ENCODE results near the gene GPR35.

Gene GPR35

DNA sequence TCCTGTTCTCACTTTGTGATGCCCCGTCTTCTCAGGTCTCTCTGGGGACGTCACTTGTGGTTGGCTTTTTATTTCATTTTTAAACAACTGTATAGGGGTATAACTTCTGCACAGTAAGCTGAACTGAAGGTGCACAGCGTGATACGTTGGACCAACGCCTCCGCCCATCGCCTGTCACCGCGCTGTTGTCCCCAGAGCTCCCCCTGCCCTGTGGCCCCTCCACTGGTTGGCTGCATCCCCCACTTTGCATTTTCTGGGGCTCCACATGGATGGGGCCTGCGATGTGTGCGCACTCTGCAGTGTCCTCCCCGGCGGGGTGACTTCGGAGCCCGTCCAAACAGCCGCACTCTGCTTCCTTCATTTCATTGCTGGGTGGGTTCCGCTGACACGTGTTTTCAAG, 14.3 kb downstream of the GPR35 start:
- TF ChIP-seq, protein P1, sequence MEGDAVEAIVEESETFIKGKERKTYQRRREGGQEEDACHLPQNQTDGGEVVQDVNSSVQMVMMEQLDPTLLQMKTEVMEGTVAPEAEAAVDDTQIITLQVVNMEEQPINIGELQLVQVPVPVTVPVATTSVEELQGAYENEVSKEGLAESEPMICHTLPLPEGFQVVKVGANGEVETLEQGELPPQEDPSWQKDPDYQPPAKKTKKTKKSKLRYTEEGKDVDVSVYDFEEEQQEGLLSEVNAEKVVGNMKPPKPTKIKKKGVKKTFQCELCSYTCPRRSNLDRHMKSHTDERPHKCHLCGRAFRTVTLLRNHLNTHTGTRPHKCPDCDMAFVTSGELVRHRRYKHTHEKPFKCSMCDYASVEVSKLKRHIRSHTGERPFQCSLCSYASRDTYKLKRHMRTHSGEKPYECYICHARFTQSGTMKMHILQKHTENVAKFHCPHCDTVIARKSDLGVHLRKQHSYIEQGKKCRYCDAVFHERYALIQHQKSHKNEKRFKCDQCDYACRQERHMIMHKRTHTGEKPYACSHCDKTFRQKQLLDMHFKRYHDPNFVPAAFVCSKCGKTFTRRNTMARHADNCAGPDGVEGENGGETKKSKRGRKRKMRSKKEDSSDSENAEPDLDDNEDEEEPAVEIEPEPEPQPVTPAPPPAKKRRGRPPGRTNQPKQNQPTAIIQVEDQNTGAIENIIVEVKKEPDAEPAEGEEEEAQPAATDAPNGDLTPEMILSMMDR (IDR thresholded peaks at IDR 0.05; ENCODE audit: low read depth, low read length), result no peak
- H3K4me3 ChIP-seq (replicated peaks in 1 of 2; ENCODE audit: low read depth in 2 of 2, low read length in 2 of 2), result no peak overlapping the region
- DNase-seq (ENCODE audit: low read depth in 2 of 2), result no peak

DNA sequence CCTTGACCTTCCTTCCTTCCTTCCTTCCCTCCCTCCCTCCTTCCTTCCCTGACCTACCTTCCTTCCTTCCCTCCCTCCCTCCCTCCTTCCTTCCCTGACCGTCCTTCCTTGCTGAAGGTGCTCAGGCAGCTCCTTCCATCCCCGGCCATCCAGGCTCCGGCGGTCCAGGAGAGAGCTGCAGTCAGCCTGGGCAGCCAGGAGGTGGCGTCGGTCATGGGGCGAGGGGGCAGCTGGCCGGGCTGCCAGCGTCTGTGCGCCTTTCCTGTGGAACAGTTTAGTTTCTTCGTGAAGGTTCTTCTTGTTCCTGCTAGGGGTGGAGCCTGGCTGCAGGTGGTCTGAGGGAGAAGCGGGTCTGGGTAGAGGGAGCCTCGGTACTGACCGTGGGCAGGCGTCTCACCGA, 15.7 kb downstream of the GPR35 start:
- peak; percentile 20 to 39 for DNase-seq (ENCODE audit: low read depth in 2 of 2)
- TF ChIP-seq, protein P1 (IDR thresholded peaks at IDR 0.05; ENCODE audit: low read depth, low read length), result peak; percentile 70
- no peak overlapping the region for H3K4me3 ChIP-seq (replicated peaks in 1 of 2; ENCODE audit: low read depth in 2 of 2, low read length in 2 of 2)

DNA sequence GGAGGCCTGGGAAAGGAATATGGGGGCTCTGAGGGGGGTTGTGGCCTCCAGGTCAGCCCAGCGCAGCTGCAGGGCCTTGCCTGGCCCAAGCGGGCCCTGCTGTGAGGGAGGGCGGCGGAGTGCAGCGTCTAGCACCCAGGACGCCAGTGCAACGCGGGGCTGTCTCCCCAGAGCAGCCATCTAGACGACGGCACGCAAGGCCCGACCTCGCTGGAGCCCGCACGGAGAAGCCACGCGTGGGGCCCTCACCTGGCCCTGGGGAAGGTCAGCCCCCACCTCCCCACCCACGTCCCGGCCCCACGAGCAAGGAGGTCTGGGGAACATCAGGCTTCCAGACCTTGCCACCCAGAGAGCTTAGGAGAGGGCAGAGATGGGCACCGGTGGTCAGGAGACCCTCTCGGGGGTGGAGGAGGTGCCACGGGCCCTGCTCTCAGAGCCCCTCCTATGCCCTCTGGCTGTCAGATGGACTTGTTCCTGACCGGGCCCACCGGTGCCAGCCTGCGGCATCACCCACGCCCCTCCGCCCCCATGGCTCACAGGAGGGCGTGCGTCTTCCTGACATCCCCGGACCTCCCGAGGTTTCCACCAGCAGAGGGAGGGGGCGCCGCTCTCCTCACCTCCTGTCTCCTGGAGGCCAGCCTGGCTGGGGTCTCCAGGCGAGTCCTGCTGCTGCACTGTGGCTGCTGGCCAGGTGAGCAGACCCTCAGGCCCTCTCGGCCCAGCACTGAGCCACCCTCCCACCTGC, 17.0 kb downstream of the GPR35 start:
- TF ChIP-seq, protein P1 (IDR thresholded peaks at IDR 0.05; ENCODE audit: low read depth, low read length), result no peak
- no peak overlapping the region for H3K4me3 ChIP-seq (replicated peaks in 1 of 2; ENCODE audit: low read depth in 2 of 2, low read length in 2 of 2)
- DNase-seq (ENCODE audit: low read depth in 2 of 2), result no peak

DNA sequence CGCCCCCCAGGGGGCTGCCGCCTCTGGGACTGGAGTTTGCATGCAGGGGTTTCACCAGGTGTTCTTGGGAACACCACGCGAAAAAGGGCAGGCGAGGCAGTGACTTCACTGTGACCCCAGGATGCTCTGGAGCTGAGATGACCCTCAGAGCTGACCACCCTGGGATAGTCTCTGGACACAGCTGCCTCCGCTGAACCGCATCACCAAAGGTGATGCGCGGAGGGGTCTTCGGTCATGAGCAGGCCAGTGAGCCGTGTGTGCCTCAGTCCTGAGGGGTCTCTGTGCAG, 17.5 kb downstream of the GPR35 start:
- H3K4me3 ChIP-seq (replicated peaks in 1 of 2; ENCODE audit: low read depth in 2 of 2, low read length in 2 of 2), result no peak overlapping the region
- TF ChIP-seq, protein P1 (IDR thresholded peaks at IDR 0.05; ENCODE audit: low read depth, low read length), result no peak

DNA sequence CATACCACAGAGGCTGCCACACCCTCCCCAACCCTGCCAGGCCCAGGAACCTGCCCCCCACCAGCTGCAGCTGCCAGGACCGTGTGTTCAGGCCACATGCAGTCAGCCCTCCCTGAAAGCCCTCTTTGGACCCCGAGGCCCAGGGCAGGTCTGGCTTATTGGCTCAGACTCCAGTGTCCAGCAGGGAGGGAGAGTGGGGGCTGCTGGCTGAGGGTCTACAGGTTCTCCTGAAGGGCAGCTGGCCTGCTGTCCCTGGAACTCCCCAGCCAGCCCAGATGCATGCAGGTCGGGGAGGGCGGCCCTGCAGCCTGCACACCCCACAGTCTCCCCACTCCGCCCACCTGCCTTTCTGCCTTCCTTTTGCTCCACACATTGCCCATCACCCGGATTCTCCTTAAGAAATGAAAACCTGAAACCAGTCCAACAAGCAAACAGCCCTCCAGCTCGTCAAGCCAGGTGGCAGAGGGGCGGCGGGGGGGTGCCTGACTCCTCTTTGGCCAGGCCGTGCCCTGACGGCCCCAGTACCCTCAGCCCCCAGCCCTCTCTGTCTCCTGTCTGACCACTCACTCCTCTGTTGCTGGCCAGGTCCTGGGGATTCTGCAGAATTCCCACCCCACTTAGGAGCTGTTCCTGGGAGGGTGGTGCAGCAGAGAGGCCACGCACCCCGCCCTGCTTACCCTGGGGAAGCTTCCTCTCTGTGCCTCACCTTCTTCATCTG, 18.0 kb downstream of the GPR35 start:
- H3K4me3 ChIP-seq (replicated peaks in 1 of 2; ENCODE audit: low read depth in 2 of 2, low read length in 2 of 2), result no peak overlapping the region
- no peak for DNase-seq (ENCODE audit: low read depth in 2 of 2)
- TF ChIP-seq, protein P1 (IDR thresholded peaks at IDR 0.05; ENCODE audit: low read depth, low read length), result no peak

More for the DNA sequence above, 17.5 kb downstream of the GPR35 start:
- DNase-seq (ENCODE audit: low read depth in 2 of 2), result no peak

DNA sequence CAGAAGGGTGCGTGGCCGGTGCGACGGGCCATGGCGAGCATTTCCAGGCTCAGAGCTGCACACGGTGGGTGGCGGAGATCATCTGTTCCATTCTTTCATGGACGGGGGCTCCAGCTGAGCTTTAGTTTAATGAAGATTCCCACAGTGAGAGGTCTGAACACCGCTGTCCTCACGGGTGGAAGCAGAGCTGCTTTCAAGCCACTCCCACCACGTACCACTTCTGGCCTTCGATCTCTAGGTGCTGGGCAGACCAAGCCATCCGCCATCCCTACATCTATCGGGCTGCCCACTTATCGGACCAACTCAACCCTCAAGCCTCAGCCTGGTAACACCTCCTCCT, 18.5 kb downstream of the GPR35 start:
- H3K4me3 ChIP-seq (replicated peaks in 1 of 2; ENCODE audit: low read depth in 2 of 2, low read length in 2 of 2), result no peak overlapping the region
- no peak for DNase-seq (ENCODE audit: low read depth in 2 of 2)
- TF ChIP-seq, protein P1 (IDR thresholded peaks at IDR 0.05; ENCODE audit: low read depth, low read length), result no peak
